GM10847 (cell line): Measurements from ENCODE around the gene UCN.

ENCODE experiments used
- POLR2A ChIP-seq: IDR thresholded peaks from 2 replicates; pipeline ENCODE4 v1.6.1; 2011; ENCODE audit not compliant: insufficient read length; ENCODE audit errors: extremely low read depth

The UCN gene

DNA sequence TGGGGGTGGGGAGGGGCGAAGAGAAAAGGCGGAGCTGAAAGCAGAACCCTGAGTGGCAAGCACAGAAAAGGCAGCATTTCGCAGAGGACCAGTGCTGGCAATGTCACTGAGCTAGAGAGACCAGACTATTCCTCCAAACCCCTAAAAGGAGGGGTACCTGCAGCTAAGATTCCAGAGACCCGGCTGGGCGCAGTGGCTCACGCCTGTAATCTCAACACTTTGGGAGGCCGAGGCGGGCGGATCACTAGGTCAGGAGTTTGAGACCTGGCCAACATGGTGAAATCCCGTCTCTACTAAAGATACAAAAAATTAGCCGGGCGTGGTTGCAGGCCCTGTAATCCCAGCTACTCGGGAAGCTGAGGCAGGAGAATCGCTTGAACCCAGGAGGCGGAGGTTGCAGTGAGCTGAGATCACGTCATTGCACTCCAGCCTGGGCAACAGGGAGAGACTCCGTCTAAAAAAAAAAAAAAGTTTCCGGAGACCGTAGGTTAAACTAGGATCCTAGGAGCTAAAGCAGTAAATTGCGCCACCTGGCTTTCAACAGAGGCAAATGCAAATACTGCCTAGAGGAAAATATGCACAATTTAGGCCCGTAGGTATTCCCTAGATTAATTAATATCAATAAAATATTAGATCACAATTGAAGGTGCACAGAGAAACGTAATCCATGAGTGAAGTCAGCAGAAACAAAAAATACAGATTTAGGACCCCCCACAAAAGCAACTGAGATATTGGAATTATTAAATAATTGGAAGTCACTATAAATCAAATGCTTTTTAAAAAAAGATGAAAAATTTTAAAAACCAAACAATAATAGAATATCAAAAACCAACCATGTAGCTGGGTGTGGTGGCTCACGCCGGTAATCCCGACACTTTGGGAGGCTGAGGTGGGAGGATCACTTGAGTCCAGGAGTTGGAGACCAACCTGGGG is 4.9 kb downstream of the UCN start:
- TF ChIP-seq POLR2A, result no peak

DNA sequence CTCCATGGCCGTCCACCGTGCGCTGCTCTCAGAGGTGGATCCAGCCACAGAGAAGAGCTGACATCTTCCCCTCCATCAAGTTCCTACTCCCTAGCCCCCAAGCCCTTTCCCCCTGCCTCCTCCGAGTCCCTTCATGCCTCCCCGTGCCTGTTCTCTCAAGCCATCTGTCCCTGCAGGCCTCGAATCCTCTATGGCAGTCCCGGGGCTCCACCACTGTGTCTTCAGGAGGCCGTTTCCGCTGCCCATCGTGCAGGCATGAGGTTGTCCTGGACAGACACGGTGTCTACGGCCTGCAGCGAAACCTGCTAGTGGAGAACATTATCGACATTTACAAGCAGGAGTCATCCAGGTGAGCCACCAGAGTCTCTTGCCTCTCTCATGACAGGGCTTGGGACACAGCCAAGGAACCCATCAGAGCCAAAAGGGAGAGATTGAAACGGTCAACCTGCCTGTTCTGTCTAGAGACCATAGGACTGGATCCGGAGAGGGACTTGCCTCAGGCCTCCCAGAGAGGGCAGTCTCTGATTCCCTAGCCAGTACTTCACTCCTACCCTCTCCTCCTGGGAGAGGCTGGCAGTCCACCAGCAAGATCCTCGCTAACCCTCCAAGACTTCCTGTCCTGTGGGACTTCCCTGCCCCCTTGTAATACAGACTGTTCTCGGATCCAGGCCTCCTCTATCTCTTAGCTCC is 9.7 kb downstream of the UCN start:
- TF ChIP-seq POLR2A, result no peak

DNA sequence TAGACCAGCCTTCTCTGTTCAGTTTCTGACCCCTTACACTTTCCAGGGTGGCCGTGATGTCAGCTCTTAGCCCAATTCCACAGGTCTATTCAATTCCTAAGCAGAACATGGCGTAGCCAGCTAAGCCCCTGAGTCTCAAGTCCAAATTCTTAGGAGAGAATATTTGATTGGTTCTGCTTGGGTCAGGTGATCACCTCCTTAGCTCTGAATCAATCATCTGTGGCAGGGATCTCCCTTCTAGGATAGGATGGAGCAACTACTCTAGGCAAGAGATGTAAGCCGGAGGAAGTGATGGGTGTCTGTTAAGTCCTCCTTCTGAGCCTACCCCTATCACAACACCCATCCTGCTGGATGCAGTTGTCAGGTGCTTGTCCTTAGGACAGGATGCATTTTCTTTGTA is 11.1 kb downstream of the UCN start:
- TF ChIP-seq POLR2A, result no peak

DNA sequence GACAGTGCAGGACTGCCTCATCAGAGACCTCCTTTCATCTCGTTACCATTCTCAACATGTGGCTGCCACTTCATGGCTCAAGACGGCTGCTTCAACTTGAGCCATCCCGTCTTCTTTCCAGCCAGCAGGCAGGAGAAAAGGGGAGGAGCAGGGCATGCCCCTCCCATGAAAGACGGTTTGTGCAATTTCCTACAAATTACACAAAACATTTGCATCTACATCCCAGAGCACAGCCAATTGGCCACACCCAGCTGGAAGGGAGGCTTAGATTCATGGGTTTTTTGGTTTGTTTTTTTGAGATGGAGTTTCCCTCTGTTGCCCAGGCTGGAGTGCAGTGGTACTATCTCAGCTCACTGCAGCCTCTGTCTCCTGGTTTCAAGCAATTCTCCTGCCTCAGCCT is 11.8 kb downstream of the UCN start:
- no peak for TF ChIP-seq POLR2A

DNA sequence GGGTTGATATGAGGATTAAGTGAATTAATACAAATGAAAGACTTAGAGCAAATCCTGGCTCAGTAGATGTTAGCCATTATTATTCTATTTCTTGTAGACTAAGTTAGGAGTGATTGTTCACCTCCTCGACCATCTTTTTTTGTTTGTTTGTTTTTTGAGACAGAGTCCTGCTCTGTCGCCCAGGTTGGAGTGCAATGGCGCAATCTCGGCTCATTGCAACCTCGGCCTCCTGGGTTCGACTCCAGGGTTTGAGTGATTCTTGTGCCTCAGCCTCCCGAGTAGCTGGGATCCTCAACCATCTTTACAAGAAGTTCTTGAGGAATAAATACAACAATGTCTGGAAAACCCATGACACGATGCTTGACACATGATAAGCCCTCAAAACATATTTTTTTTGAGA is 13.3 kb downstream of the UCN start:
- TF ChIP-seq POLR2A, result no peak

DNA sequence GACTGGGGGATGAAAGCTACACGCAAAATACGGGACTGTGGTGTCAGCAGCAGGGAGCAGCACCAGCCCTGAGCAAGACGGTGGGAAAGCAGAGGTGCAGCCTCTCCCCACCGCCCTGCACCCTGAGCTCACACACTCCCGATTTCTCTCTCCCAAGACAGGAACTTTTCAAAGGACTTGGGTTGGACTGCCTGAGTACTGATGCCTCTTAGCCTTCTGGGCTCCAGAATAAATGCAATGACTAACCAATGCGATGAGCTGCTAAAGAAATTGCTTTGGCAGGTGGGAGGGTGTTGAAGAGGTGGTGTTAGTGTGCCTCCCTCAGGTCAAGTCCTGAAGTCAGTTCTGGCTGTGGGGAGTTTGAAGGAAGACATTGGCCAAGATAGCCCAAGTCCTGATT is 16.4 kb downstream of the UCN start:
- TF ChIP-seq POLR2A, result no peak

DNA sequence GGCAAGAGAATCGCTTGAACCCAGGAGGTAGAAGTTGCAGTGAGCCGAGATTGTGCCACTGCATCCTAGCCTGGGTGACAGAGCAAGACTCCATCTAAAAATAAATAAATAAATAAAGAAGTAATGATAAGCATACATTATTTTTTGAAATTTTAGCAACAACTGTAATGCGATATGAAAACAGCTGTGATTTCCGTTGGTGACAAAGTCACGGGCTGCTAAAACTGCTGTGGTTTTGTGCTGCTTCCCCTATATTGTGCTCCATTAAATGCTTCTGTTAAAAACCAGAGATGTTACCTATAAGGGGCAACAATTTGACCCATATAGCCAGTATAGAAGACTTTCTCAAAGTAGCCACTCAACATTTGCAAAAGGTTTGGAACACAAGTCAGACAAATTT is 17.7 kb downstream of the UCN start:
- TF ChIP-seq POLR2A, result no peak

DNA sequence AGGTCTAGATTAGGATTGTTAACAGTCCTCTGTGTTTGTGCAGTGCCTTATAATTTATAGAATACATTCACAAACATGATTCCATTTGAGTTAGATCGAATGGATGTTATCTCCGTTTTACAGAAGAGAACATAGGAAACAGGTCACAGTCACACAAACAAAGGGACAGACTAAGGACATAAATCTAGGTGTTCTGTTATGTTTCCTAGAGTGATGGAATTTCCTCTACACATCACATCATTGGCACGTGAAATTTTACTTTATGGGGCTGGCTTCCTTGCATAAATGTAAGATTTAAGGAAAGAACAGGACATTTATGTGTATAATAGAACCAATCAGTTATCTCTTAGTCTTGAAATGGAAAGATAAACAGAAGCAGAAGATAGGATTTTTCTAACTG is 19.6 kb downstream of the UCN start:
- no peak for TF ChIP-seq POLR2A

DNA sequence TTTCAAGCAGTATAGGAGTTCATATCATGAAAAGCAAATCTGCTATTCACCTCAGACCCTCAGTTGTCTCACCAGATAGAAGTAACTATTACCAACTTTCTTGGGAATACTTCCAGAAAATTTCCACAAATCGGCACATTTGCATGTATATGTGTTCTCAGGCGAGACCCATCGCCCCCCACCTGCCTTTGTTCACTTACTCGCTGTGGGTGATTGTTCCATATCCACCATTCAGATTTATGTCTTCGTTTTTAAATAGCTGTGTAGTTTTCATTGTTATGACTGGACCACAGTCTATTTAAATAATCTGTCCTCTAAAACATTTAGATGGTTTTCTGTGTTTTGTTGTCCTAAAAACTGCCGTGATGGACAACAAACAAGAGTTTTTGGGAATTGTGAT is 22.8 kb downstream of the UCN start:
- TF ChIP-seq POLR2A, result no peak

DNA sequence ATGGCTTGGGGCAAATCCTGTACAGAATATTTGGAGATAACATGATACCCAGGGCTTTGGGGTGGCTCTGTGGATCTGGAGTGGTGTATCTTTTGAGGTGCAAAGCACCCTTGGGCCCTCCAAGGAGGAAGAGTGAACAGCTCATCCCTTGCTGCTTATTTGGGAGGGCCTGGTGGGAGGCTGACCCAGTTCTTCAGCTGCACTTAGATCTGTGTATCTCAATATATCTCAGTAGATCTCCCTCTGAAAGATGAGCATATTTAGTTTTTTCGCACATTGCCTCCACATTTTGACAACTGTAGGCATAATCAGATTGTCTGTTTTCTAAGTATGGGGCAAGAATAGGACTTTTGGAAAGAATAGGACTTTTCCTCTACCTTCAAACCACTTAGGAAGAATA is 23.2 kb downstream of the UCN start:
- no peak for TF ChIP-seq POLR2A

DNA sequence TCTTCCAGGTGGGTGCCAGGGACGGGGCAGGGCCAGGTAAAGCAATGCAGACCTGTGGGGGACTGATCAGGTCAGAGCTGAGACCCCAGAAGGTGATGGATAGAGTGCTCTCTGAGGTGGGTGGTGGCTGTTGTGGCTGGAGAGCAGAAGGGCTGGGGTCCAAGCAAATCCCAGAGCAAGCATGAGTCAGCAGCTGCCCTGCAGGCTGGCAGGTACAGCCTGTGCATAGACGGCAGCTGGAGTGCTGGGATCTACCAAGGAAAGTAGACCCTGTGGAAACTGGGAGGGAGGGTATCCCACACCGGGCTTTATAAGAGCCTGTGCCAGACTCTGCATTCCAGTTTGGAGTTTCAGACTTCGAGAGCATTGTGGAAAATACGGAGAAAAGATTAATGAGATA is 25.4 kb downstream of the UCN start:
- TF ChIP-seq POLR2A, result no peak

DNA sequence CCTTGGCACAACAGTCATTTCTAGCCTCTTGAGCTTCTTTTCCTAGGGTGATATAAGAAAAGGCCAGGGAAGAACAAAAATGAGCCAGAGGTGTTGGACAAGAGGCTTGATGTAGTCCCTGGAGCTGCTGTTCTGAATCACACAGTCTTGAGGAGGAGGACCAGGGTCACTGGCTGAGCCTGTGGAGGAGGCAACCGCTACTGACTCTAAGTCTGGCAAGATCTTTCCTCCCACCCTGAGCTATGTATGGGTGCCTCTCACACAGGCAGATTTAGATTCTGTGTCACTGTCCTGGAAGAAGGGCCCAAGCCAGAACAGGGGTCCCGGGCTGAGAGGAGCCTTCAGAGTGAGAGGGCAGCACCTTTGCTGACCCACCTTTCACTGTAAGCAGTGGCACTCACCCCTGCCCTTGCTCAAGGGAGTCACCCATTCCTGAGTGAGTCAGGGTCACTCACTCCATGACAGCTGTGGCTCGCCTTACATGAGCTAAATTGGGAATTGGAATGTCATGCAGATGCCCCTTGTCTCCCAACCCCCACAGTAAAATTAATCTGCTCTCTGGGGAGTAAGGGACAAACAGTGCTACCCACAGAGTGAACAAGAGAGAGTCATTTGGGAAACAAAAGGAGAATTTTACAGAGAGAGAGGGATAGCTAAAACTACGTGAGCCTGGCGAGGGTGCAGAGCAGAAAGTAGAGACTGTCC is 26.2 kb downstream of the UCN start, which contains the start of gene TRIM54:
Gene TRIM54, plus strand, starts transcription at position 575 of the 705 bp plus-strand sequence. CDS start 303 bp downstream, outside the sequence.
- no peak for TF ChIP-seq POLR2A

DNA sequence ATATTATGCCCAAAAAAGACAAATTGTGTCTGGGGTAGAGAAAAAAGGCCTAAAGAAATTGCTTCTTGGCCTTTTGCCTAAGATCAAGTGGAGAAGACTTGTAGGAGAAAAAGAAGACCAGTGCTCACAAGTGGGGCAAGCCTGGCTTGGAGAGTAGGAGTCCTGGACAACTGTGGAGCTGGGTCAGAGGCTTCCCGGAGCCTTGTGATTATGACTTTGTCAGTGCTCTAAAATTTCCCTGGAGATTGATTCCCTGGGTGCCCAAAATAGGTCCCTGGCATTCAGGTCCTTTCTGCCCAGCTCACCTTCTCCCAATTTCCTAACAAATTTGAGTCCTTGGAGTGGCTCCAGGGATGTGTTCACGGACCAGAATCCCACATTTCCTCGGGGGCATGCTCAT is 26.8 kb downstream of the UCN start:
- TF ChIP-seq POLR2A, result no peak

DNA sequence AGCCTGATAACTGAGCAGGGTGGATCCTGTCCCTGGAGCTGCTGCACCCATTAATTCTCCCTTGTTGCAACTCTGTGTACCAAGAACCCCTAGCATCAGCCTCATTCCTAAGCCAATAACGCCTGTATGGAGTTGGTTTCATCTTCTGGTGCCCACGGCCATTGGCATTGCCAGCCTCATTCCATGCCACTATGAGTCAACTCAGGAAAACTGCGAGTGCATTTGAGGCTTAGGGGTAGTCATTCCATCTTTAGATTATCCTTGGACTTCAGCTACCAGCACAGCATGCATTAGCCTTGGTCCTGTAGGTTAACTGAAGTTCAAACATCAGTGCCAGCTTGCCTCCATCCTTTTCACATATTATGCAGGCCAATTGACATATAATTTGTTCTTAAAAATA is 27.4 kb downstream of the UCN start:
- TF ChIP-seq POLR2A, result no peak

DNA sequence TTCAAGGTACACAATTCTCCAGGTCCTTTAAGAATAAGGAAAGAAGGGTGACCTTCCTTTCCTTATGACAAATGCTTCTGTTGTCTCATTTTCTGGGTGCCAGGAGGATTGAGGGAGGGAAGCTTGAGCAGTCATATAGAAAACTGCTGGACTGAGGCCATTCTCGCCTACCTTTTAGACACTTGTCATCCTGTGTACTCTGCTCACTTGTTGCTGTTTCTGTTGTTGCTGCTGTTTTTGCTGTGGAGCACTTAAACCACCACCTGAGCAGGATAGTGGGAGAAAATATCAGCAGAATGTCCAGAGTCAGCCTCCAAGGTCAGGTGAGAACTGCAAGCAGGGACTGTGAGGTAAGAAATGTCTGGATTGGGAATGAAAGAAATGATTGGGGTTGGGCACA is 30.2 kb downstream of the UCN start:
- no peak for TF ChIP-seq POLR2A
